Pons (tissue), 1 donor: ENCODE data around the gene G3BP1.
"Not testable (repeated sequence)": the region's sequence is repeated elsewhere in the genome, so short reads cannot be mapped to it uniquely, and the experiment has no call there.

ENCODE experiments used
- DNase-seq: peaks from one replicate; pipeline ENCODE4 v3.0.0-alpha.2; 2016; ENCODE audit warnings: low spot score

Gene G3BP1

GRCh38 chr5:151798674-151799073 is 26.9 kb downstream of the G3BP1 start:
- DNase-seq, result no peak

GRCh38 chr5:151799407-151799806 is 27.7 kb downstream of the G3BP1 start:
- no peak for DNase-seq

GRCh38 chr5:151800532-151800931 is 28.8 kb downstream of the G3BP1 start:
- DNase-seq, result no peak

- DNase-seq, result no peak
Observed at GRCh38 chr5:151805414-151806223, 33.9 kb downstream of the G3BP1 start.

GRCh38 chr5:151808451-151809169 is 36.9 kb downstream of the G3BP1 start:
- DNase-seq, result no peak

GRCh38 chr5:151810449-151810848 is 38.7 kb downstream of the G3BP1 start:
- DNase-seq, result no peak

- no peak for DNase-seq
Observed at GRCh38 chr5:151810897-151811296, 39.1 kb downstream of the G3BP1 start.

GRCh38 chr5:151811593-151812321 is 40.0 kb downstream of the G3BP1 start:
- peak; percentile 20 for DNase-seq

GRCh38 chr5:151812757-151813309 is 41.1 kb downstream of the G3BP1 start:
- DNase-seq, result no peak

GRCh38 chr5:151815051-151815450 is 43.3 kb downstream of the G3BP1 start:
- no peak for DNase-seq

GRCh38 chr5:151819830-151820229 is 48.1 kb downstream of the G3BP1 start:
- no peak for DNase-seq

- DNase-seq, result no peak
Observed at GRCh38 chr5:151820271-151820670, 48.5 kb downstream of the G3BP1 start.

GRCh38 chr5:151820903-151821302 is 49.1 kb downstream of the G3BP1 start:
- peak; percentile 78 for DNase-seq

- no peak for DNase-seq
Observed at GRCh38 chr5:151822141-151822540, 50.4 kb downstream of the G3BP1 start.

- DNase-seq, result peak; percentile 83
Observed at GRCh38 chr5:151825445-151825844, 53.7 kb downstream of the G3BP1 start.

GRCh38 chr5:151829370-151829769 is 57.6 kb downstream of the G3BP1 start:
- DNase-seq, result no peak

GRCh38 chr5:151832843-151833242 is 61.1 kb downstream of the G3BP1 start:
- not testable (repeated sequence) for DNase-seq

- DNase-seq, result no peak
Observed at GRCh38 chr5:151846765-151847164, 75.0 kb downstream of the G3BP1 start.

GRCh38 chr5:151847871-151848270 is 76.1 kb downstream of the G3BP1 start:
- no peak for DNase-seq

- DNase-seq, result no peak
Observed at GRCh38 chr5:151855701-151856100, 83.9 kb downstream of the G3BP1 start.

GRCh38 chr5:151856861-151857260 is 85.1 kb downstream of the G3BP1 start:
- DNase-seq, result no peak

- DNase-seq, result not testable (repeated sequence)
Observed at GRCh38 chr5:151860867-151861266, 89.1 kb downstream of the G3BP1 start.
